ENCODE data around the gene AKR1B15. TPM values are rescaled to one million over a fixed set of nuclear protein-coding genes. Genes with fewer than 3 reads are reported as not detected.

The AKR1B15 gene
- total and polyA plus RNA-seq, 9 of the 15 experiments (the other 6 are each of a cell fraction or from before 2014, with no cell fraction given): not detected

- Histone ChIP-seq H3K4me3 (no peak overlapping the region), H2AFZ (ENCODE audit: low read depth, low read length) (no peak overlapping the region), H4K20me1 (replicated peaks; ENCODE audit: control insufficient read depth, insufficient read depth, low read length) (no peaks in the 10 kb centered on the region), H3K36me3 (ENCODE audit: control insufficient read depth, insufficient read depth, low read length) (no peaks in the 10 kb centered on the region), H3K4me1 (replicated peaks in 1 of 2; ENCODE audit: control insufficient read depth in 2 of 2, insufficient read depth in 2 of 2, low read length in 2 of 2) (no peaks in the 10 kb centered on the region), H3K4me2 (ENCODE audit: insufficient read depth, low read length) (no peak overlapping the region), H3K9me3 (replicated peaks; ENCODE audit: control insufficient read depth, insufficient read depth, low read depth, low read length) (no peaks in the 10 kb centered on the region), H3K9me1 (ENCODE audit: control insufficient read depth, insufficient read depth, low read length) (no peaks in the 10 kb centered on the region), H3K27ac (ENCODE audit: extremely low read depth, low read depth, low read length) (no peak overlapping the region), H3K9ac (ENCODE audit: insufficient read depth in 1 of 2, low read depth in 2 of 2, low read length in 2 of 2) (no peak overlapping the region), H3K79me2 (ENCODE audit: control insufficient read depth, insufficient read depth, low read length) (no peaks in the 10 kb centered on the region), H3K27me3 (ENCODE audit: control insufficient read depth in 2 of 2, insufficient read depth in 2 of 2, low read length in 2 of 2) (peaks cover 0 to 6% of the 10 kb centered on the region in 2 experiments; a peak in 2 of 5 replicates)
- intact Hi-C loops (cut with micrococcal nuclease): no loop called here
- BruUV-seq (replicated peaks): no TSS peak
- ATAC-seq (peak; percentile 85), DNase-seq (ENCODE audit: extremely low read depth in 1 of 4, low spot score in 3 of 4) (peak; percentile 28 to 78 (median 35)), FAIRE-seq (peak; percentile 67)
- in situ Hi-C loops (cut with MboI): no loop called here
- ChIA-PET CTCF (ENCODE audit: low intra/inter-chr PET ratio) (no interaction called here), POLR2A (no interaction called here)
- 1% methylated on average over 8 of the region's 8 CpGs for WGBS (ENCODE audit: insufficient coverage, low coverage, missing lambda C conversion rate)
- TF ChIP-seq CBFA2T3 (IDR thresholded peaks at IDR 0.05) (peak; percentile 92), FOXP1 (CRISPR knock-in tag; IDR thresholded peaks at IDR 0.05) (no peak), NCOA6 (IDR thresholded peaks at IDR 0.05) (no peak), ZNF696 (CRISPR knock-in tag; conservative IDR thresholded peaks at IDR 0.05) (no peak), TAF9B (IDR thresholded peaks at IDR 0.05; ENCODE audit: partially characterized antibody) (no peak), EGR1 (conservative IDR thresholded peaks at IDR 0.05) (peak; percentile 13; the same call in 1 of the 2 replicates), ZBTB9 (CRISPR knock-in tag; IDR thresholded peaks at IDR 0.05) (no peak), MYNN (IDR thresholded peaks at IDR 0.05) (0 out of 2 replicates have a peak, but pooled peaks have one; percentile 37), MYNN (CRISPR knock-in tag; IDR thresholded peaks at IDR 0.05) (no peak), ZNF41 (CRISPR knock-in tag; conservative IDR thresholded peaks at IDR 0.05) (no peak), MAX (CRISPR knock-in tag; IDR thresholded peaks at IDR 0.05) (no peak), HCFC1 (IDR thresholded peaks at IDR 0.05; ENCODE audit: low read depth, low read length) (no peak), SMARCC2 (IDR thresholded peaks at IDR 0.05; ENCODE audit: low read depth) (0 out of 2 replicates have a peak, but pooled peaks have one; percentile 54), PRPF4 (IDR thresholded peaks at IDR 0.05; ENCODE audit: insufficient read depth, low read depth, low read length, poor library complexity, severe bottlenecking) (no peak)
- TF ChIP-seq, protein P1, sequence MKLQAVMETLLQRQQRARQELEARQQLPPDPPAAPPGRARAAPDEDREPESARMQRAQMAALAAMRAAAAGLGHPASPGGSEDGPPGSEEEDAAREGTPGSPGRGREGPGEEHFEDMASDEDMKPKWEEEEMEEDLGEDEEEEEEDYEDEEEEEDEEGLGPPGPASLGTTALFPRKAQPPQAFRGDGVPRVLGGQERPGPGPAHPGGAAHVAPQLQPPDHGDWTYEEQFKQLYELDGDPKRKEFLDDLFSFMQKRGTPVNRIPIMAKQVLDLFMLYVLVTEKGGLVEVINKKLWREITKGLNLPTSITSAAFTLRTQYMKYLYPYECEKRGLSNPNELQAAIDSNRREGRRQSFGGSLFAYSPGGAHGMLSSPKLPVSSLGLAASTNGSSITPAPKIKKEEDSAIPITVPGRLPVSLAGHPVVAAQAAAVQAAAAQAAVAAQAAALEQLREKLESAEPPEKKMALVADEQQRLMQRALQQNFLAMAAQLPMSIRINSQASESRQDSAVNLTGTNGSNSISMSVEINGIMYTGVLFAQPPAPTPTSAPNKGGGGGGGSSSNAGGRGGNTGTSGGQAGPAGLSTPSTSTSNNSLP (IDR thresholded peaks at IDR 0.05; ENCODE audit: borderline replicate concordance, low read depth, low read length): no peak
- TF ChIP-seq, protein P2, sequence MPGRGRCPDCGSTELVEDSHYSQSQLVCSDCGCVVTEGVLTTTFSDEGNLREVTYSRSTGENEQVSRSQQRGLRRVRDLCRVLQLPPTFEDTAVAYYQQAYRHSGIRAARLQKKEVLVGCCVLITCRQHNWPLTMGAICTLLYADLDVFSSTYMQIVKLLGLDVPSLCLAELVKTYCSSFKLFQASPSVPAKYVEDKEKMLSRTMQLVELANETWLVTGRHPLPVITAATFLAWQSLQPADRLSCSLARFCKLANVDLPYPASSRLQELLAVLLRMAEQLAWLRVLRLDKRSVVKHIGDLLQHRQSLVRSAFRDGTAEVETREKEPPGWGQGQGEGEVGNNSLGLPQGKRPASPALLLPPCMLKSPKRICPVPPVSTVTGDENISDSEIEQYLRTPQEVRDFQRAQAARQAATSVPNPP (IDR thresholded peaks at IDR 0.05; ENCODE audit: borderline replicate concordance, insufficient read depth, insufficient read length): no peak
- TF ChIP-seq, protein P3, sequence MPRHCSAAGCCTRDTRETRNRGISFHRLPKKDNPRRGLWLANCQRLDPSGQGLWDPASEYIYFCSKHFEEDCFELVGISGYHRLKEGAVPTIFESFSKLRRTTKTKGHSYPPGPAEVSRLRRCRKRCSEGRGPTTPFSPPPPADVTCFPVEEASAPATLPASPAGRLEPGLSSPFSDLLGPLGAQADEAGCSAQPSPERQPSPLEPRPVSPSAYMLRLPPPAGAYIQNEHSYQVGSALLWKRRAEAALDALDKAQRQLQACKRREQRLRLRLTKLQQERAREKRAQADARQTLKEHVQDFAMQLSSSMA (CRISPR knock-in tag; IDR thresholded peaks at IDR 0.05): no peak
These were observed 44.9 kb downstream of the AKR1B15 start for GRCh38 chr7:134593530-134594392.

Data from K562 (cell line).